Prostate gland (tissue), 2 donors: Measurements from ENCODE around the gene PEX11B.

Experiments used
- POLR2A ChIP-seq: fragments of 450-650 bp; IDR thresholded peaks from one replicate; pipeline ENCODE4 v1.6.1; 2016; ENCODE audit warnings: antibody characterized with exemption, mild to moderate bottlenecking
- TF ChIP-seq, protein P1 (sequence below), 4 experiments: fragments of 200-600 bp in 2 of 4; fragments of 450-650 bp in 2 of 4; sonication (generic) in 2 of 4; IDR thresholded peaks; 1 replicate in 3 of 4; 2 replicates in 1 of 4; pipeline ENCODE4 v1.5.1; 2016 to 2019; ENCODE audit warnings: antibody characterized with exemption in 4 of 4, mild to moderate bottlenecking in 2 of 4, moderate library complexity in 2 of 4

DNA sequence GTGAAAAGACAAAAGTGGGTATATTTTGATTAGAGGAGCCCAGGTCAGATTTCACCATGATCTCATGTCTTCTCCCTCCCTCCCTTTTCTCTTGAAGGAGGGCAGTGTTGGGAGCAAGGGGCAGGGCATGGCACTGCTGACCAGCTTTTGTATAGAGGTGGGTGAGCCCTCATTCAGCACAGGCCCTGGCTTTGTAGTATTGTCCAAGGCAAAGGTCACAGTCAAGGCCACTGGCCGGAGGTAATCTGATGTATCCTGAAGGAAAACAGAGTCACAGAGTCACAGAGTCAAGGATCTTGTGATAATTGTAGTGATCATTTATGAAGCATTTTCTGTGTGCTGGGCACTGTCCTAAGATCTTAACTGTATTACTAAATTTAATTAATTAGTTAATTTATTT is 20.5 kb downstream of the PEX11B start:
- TF ChIP-seq, protein P1, sequence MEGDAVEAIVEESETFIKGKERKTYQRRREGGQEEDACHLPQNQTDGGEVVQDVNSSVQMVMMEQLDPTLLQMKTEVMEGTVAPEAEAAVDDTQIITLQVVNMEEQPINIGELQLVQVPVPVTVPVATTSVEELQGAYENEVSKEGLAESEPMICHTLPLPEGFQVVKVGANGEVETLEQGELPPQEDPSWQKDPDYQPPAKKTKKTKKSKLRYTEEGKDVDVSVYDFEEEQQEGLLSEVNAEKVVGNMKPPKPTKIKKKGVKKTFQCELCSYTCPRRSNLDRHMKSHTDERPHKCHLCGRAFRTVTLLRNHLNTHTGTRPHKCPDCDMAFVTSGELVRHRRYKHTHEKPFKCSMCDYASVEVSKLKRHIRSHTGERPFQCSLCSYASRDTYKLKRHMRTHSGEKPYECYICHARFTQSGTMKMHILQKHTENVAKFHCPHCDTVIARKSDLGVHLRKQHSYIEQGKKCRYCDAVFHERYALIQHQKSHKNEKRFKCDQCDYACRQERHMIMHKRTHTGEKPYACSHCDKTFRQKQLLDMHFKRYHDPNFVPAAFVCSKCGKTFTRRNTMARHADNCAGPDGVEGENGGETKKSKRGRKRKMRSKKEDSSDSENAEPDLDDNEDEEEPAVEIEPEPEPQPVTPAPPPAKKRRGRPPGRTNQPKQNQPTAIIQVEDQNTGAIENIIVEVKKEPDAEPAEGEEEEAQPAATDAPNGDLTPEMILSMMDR (IDR thresholded peaks at IDR 0.05) = no peak
- no peak for TF ChIP-seq POLR2A
